Measurements from ENCODE around the gene PTGS1. TPM values are rescaled to one million over a fixed set of nuclear protein-coding genes. Genes with fewer than 3 reads are reported as not detected.

Gene PTGS1
- polyA plus RNA-seq, 1 of the 3 experiments (the other 2 are of a cell fraction) = 5.4 TPM

- TF ChIP-seq IRF3 (IDR thresholded peaks at IDR 0.05; ENCODE audit: low read depth, low read length) (no peak), FOSL2 (IDR thresholded peaks at IDR 0.05; ENCODE audit: borderline replicate concordance, low read depth) (peak; percentile 100), ELF1 (IDR thresholded peaks at IDR 0.05) (0 out of 2 replicates have a peak, but pooled peaks have one; percentile 25), CHD2 (IDR thresholded peaks at IDR 0.05; ENCODE audit: low read length, partially characterized antibody) (no peak), NRF1 (IDR thresholded peaks at IDR 0.05; ENCODE audit: low read depth, low read length) (no peak), POLR2AphosphoS5 (IDR thresholded peaks at IDR 0.05; ENCODE audit: low read depth, low read length) (peak; percentile 72; the same call in 1 of the 2 replicates), MAX (IDR thresholded peaks at IDR 0.05; ENCODE audit: low read depth) (peak; percentile 94), FOXJ3 (CRISPR knock-in tag; IDR thresholded peaks at IDR 0.05) (no peak), REST (IDR thresholded peaks at IDR 0.05; ENCODE audit: low read depth, low read length) (no peak), EP300 (IDR thresholded peaks at IDR 0.05; ENCODE audit: borderline replicate concordance in 1 of 2, low read depth in 1 of 2, low read length in 1 of 2) (peak in 1 of 2 experiments; percentile 96; a peak in 2 of 4 replicates), FOXM1 (IDR thresholded peaks at IDR 0.05; ENCODE audit: low read depth) (peak; percentile 46; the same call in 1 of the 2 replicates), CTCF (IDR thresholded peaks at IDR 0.05) (no peak), RCOR1 (IDR thresholded peaks at IDR 0.05; ENCODE audit: low read length) (no peak), SMC3 (IDR thresholded peaks at IDR 0.05; ENCODE audit: low read depth, low read length) (no peak)
Measured at GRCh38 chr9:122402403-122402871, 31.6 kb downstream of the PTGS1 start (continued).

GRCh38 chr9:122402874-122403273 lies 32.0 kb downstream of the PTGS1 start:
- H3K27me3 ChIP-seq (ENCODE audit: insufficient read depth) = no peaks in the 10 kb centered on the region
- H3K36me3 ChIP-seq (replicated peaks in 1 of 2; ENCODE audit: control insufficient read depth in 1 of 2, insufficient read depth in 2 of 2, low read length in 1 of 2) = no peaks in the 10 kb centered on the region
- H3K9ac ChIP-seq = peak overlapping the region; percentile 58; the same call in 1 of the 2 replicates
- 73% methylated on average over 3 of the region's 3 CpGs for WGBS (ENCODE audit: low lambda C conversion rate)
- peaks cover 0 to 12% of the 10 kb centered on the region in 2 experiments; a peak in 3 of 4 replicates for H3K4me1 ChIP-seq (ENCODE audit: control insufficient read depth in 1 of 2, insufficient read depth in 2 of 2, low read depth in 1 of 2, low read length in 1 of 2)
- H3F3A ChIP-seq (replicated peaks; ENCODE audit: insufficient read depth) = peaks cover 21% of the 10 kb centered on the region
- ChIA-PET POLR2A (no interaction called here), CTCF (no interaction called here)
- no peaks in the 10 kb centered on the region for H3K9me3 ChIP-seq
- TF ChIP-seq PBX3 (IDR thresholded peaks at IDR 0.05) (no peak), YY1 (IDR thresholded peaks at IDR 0.05; ENCODE audit: low read depth) (peak; percentile 7; the same call in 1 of the 2 replicates), IRF3 (IDR thresholded peaks at IDR 0.05; ENCODE audit: low read depth, low read length) (no peak), ELF1 (IDR thresholded peaks at IDR 0.05) (no peak)
- H3K27ac ChIP-seq (ENCODE audit: low read depth in 2 of 2, low read length in 1 of 2) = peak overlapping the region in 1 of 2 experiments; percentile 97; a peak in 2 of 4 replicates
- H4K20me1 ChIP-seq (ENCODE audit: insufficient read depth) = no peaks in the 10 kb centered on the region
- peak overlapping the region; percentile 73; the same call in 1 of the 2 replicates for H2AFZ ChIP-seq (ENCODE audit: low read depth)
- no peak for DNase-seq
- H3K79me2 ChIP-seq (ENCODE audit: insufficient read depth) = no peaks in the 10 kb centered on the region
- peak overlapping the region; percentile 45; the same call in 1 of the 2 replicates for H3K4me2 ChIP-seq
- no peak overlapping the region for H3K4me3 ChIP-seq (ENCODE audit: low read depth in 2 of 2, low read length in 1 of 2)
- H3K9me2 ChIP-seq = no peaks in the 10 kb centered on the region
